ENCODE measurements around the gene NUTF2. TPM values are rescaled to one million over a fixed set of nuclear protein-coding genes. Genes with fewer than 3 reads are reported as not detected.

NUTF2 gene
- total RNA-seq, 1 experiment from 2014 or later = 145 TPM

- Histone ChIP-seq H3K36me3 (ENCODE audit: control insufficient read depth in 1 of 2, insufficient read depth in 2 of 2, low read length in 2 of 2) (peaks cover 22 to 39% of the 10 kb centered on the region in 2 experiments; a peak in 3 of 4 replicates), H3K27ac (ENCODE audit: low read depth, low read length) (peak overlapping the region; percentile 0; the same call in 1 of the 2 replicates), H3K4me1 (ENCODE audit: control insufficient read depth in 1 of 2, insufficient read depth in 2 of 2, low read length in 2 of 2) (peaks cover 8 to 45% of the 10 kb centered on the region in 2 experiments; a peak in 3 of 4 replicates), H3K9me2 (ENCODE audit: insufficient read depth) (no peaks in the 10 kb centered on the region), H3K27me3 (ENCODE audit: insufficient read depth, low read length) (no peaks in the 10 kb centered on the region), H4K20me1 (ENCODE audit: insufficient read depth) (peaks cover 4% of the 10 kb centered on the region; the same call in 1 of the 2 replicates), H3K4me2 (ENCODE audit: low read length) (no peak overlapping the region), H2AFZ (ENCODE audit: low read depth, low read length, poor library complexity, severe bottlenecking) (no peak overlapping the region), H3K79me2 (ENCODE audit: insufficient read depth, low read length) (peaks cover 65% of the 10 kb centered on the region), H3K4me3 (replicated peaks in 1 of 2; ENCODE audit: low read depth in 1 of 2, low read length in 2 of 2) (no peak overlapping the region), H3K9me3 (ENCODE audit: control insufficient read depth in 1 of 2, insufficient read depth in 1 of 2, low read depth in 1 of 2, low read length in 2 of 2) (no peaks in the 10 kb centered on the region), H3K9ac (ENCODE audit: low read length) (no peak overlapping the region)
- intact Hi-C loops (cut with micrococcal nuclease) = loop anchor here (2.0 kb wide), 1 partner anchor 192 kb away; no protein-coding TSS in a partner anchor
- ChIA-PET CTCF (interaction anchor here (1.1 to 2.1 kb wide), 3 partner anchors 48 to 343 kb away, joined by 6 to 18 read pairs (median 15); no protein-coding TSS in a partner anchor), POLR2A (no interaction called here), RAD21 (ENCODE audit: low non-redundant PET in 1 of 2, low total read pairs in 2 of 2, uncharacterized antibody in 2 of 2, unreplicated experiment in 2 of 2) (no interaction called here)
- ATAC-seq (0 out of 2 replicates have a peak, but pooled peaks have one; percentile 7), DNase-seq (ENCODE audit: low read depth, low spot score) (no peak)
- TF ChIP-seq SIN3A (IDR thresholded peaks at IDR 0.05; ENCODE audit: low read depth) (no peak), CBX3 (IDR thresholded peaks at IDR 0.05; ENCODE audit: low read depth) (no peak), POLR2AphosphoS5 (IDR thresholded peaks at IDR 0.05; ENCODE audit: low read depth, low read length) (no peak), JUND (IDR thresholded peaks at IDR 0.05) (no peak), ATF3 (IDR thresholded peaks at IDR 0.05) (no peak), TCF7L2 (IDR thresholded peaks at IDR 0.05; ENCODE audit: borderline replicate concordance, extremely low read depth, insufficient read depth, insufficient read length) (no peak), FOSL1 (IDR thresholded peaks at IDR 0.05; ENCODE audit: low read depth) (no peak), CEBPB (IDR thresholded peaks at IDR 0.05; ENCODE audit: low read depth) (no peak)
- TF ChIP-seq, protein P1, sequence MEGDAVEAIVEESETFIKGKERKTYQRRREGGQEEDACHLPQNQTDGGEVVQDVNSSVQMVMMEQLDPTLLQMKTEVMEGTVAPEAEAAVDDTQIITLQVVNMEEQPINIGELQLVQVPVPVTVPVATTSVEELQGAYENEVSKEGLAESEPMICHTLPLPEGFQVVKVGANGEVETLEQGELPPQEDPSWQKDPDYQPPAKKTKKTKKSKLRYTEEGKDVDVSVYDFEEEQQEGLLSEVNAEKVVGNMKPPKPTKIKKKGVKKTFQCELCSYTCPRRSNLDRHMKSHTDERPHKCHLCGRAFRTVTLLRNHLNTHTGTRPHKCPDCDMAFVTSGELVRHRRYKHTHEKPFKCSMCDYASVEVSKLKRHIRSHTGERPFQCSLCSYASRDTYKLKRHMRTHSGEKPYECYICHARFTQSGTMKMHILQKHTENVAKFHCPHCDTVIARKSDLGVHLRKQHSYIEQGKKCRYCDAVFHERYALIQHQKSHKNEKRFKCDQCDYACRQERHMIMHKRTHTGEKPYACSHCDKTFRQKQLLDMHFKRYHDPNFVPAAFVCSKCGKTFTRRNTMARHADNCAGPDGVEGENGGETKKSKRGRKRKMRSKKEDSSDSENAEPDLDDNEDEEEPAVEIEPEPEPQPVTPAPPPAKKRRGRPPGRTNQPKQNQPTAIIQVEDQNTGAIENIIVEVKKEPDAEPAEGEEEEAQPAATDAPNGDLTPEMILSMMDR (IDR thresholded peaks at IDR 0.05 in 2 of 3, conservative IDR thresholded peaks at IDR 0.05 in 1 of 3; ENCODE audit: borderline replicate concordance in 1 of 3, insufficient read depth in 1 of 3, low read depth in 2 of 3, low read length in 2 of 3) = no peak
- BruUV-seq (replicated peaks) = no TSS peak
These were observed 17.9 kb downstream of the NUTF2 start for GRCh38 chr16:67864594-67864993.
